Activated naive CD8-positive, alpha-beta T cell treated with anti-CD3 and anti-CD28 coated beads for 36 hours (primary cell): ENCODE results near the gene EXOC8. TPM values are rescaled to one million over a fixed set of nuclear protein-coding genes. Genes with fewer than 3 reads are reported as not detected.

ENCODE experiments used
- DNase-seq: peaks from one replicate; pipeline ENCODE4 v3.0.0; 2021
- H3K27ac Mint-ChIP-seq: one replicate; pipeline ENCODE4 v1.8.0; 2022; ENCODE audit warnings: mild to moderate bottlenecking, moderate library complexity, mixed read lengths
- H3K27me3 Mint-ChIP-seq: one replicate; pipeline ENCODE4 v1.8.0; 2022; ENCODE audit warnings: mild to moderate bottlenecking, mixed read lengths
- H3K36me3 Mint-ChIP-seq: one replicate; pipeline ENCODE4 v1.8.0; 2021; ENCODE audit warnings: mild to moderate bottlenecking, mixed read lengths
- H3K4me1 Mint-ChIP-seq: one replicate; pipeline ENCODE4 v1.8.0; 2021; ENCODE audit warnings: mixed read lengths
- H3K4me3 Mint-ChIP-seq: one replicate; pipeline ENCODE4 v1.8.0; 2022; ENCODE audit warnings: mild to moderate bottlenecking, moderate library complexity, mixed read lengths
- H3K9me3 Mint-ChIP-seq: one replicate; pipeline ENCODE4 v1.8.0; 2022; ENCODE audit warnings: mixed read lengths
- total RNA-seq, 2 experiments: library from RNA; stranded (reverse); gene quantifications; one replicate each; pipeline ENCODE4 v1.2.3, GENCODE V29; 2021

Gene EXOC8, protein sequence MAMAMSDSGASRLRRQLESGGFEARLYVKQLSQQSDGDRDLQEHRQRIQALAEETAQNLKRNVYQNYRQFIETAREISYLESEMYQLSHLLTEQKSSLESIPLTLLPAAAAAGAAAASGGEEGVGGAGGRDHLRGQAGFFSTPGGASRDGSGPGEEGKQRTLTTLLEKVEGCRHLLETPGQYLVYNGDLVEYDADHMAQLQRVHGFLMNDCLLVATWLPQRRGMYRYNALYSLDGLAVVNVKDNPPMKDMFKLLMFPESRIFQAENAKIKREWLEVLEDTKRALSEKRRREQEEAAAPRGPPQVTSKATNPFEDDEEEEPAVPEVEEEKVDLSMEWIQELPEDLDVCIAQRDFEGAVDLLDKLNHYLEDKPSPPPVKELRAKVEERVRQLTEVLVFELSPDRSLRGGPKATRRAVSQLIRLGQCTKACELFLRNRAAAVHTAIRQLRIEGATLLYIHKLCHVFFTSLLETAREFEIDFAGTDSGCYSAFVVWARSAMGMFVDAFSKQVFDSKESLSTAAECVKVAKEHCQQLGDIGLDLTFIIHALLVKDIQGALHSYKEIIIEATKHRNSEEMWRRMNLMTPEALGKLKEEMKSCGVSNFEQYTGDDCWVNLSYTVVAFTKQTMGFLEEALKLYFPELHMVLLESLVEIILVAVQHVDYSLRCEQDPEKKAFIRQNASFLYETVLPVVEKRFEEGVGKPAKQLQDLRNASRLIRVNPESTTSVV
- 10 to 100 TPM; 12.6 to 13.0 TPM for total RNA-seq

DNA sequence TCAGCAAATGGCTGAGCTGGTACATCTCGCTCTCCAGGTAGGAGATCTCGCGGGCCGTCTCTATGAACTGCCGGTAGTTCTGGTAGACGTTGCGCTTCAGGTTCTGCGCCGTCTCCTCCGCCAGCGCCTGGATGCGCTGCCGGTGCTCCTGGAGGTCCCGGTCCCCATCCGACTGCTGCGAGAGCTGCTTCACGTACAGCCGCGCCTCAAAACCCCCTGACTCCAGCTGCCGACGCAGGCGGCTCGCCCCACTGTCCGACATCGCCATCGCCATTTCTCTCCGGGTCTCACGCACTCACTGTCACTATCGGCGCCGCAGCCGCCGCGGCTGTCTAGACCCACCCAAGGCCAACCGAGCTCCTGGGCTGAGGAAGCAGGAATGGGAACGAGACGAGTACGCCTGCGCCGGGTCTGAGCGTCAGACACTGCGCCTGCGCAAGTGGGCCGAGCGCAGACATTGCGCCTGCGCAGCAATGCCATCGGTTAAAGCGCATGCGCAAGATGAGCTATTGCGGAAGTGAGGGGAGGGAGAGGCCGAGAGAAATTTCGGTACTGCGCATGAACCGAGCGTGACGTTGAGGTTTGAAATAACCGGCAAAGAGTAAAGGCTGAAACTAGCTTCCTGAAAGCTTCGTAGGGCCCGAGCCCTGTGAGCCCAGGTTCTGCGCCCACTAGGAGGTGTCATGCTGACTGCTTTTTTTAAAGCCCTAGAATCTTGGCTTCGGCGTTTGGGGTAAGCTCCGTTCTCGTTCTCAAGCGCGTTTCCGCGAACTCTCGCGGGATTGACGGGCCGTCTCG lies at the start of gene EXOC8:
Gene EXOC8, minus strand, starts transcription at position 381 of the 798 bp plus-strand sequence. Its CDS starts 107 bp downstream, at position 274.
- peaks cover 2% of the 10 kb centered on the region for H3K9me3 Mint-ChIP-seq
- H3K4me3 Mint-ChIP-seq = peak within 1 kb of the TSS; percentile 97
- DNase-seq = peak; percentile 95
- peaks cover 3% of the 10 kb centered on the region for H3K27me3 Mint-ChIP-seq
- H3K4me1 Mint-ChIP-seq = peaks cover 49% of the 10 kb centered on the region
- peak within 1 kb of the TSS; percentile 98 for H3K27ac Mint-ChIP-seq
- peaks cover 59% of the 10 kb centered on the region for H3K36me3 Mint-ChIP-seq

DNA sequence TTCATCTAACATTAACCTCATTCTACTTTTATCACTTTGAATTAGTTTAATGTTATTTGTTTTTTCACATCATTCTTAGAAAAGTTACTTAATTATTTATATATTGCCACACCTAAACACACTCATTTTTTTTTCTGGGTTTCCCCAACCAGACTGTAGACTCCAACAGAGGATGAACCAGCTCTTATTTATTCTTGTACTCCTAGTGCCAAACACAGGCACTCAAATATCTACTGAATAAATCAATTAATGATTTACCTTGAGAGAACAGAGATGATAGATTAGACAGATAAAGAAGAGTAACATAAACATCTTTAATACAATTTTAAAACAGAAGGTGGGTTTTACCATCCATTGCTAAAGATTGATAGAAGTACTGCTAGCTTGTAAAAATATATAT lies 48.8 kb upstream of the EXOC8 start:
- Mint-ChIP-seq H3K9me3 (no peaks in the 10 kb centered on the region), H3K36me3 (peaks cover 20% of the 10 kb centered on the region), H3K27ac (no peak overlapping the region), H3K4me1 (peaks cover 37% of the 10 kb centered on the region), H3K27me3 (no peaks in the 10 kb centered on the region), H3K4me3 (no peak overlapping the region)
- no peak for DNase-seq

DNA sequence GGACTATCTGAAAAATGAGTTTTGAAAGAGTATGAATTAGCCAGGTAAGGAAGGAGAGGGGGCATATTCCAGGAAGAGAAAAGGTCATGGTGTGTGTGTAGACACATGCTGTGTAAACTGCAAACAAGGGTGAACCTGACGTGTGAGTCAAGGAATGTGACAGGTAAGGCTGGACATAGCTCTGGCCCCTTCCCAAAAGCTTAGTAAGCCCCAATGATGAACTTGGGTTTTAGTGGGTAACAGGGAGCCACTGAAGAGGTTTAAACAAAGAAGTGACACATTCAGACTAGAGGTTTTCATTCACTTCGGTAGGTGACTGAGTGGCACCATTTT lies 47.7 kb upstream of the EXOC8 start:
- DNase-seq = no peak
- peaks cover 30% of the 10 kb centered on the region for H3K4me1 Mint-ChIP-seq
- no peaks in the 10 kb centered on the region for H3K27me3 Mint-ChIP-seq
- H3K9me3 Mint-ChIP-seq = no peaks in the 10 kb centered on the region
- peaks cover 19% of the 10 kb centered on the region for H3K36me3 Mint-ChIP-seq
- no peak overlapping the region for H3K4me3 Mint-ChIP-seq
- H3K27ac Mint-ChIP-seq = no peak overlapping the region

DNA sequence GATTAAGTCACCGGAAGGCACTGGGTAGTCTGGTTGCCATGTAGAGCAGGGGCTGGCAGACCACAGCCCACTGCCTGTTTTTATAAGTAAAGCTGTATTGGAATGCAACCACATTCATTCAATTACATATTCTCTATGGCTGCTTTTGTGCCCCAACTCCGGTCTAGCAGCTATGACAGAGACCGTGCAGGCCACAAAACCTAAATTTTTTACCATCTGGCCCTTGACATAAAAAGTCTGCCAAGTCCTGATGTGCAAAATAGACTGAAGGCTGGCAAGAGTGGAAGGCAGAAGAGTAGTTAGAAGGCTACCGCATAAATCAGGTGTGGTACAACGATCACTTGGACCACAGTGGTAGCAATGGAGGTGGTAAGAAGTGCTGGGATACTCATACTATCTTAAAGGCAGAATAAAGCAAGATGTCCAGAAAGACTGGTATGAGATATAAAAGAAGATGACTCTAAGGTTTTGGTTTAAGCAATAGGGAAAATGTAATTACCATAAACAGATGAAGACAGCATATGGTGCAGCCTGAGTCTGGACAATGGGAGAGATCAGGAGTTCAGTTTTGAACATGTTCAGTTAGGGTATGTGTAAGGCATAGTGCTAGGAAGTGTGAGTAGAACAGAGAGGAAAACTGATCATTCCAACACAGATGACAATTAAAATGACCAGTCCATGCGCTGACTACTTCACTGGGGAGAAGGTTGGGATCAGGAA lies 47.2 kb upstream of the EXOC8 start:
- no peak for DNase-seq
- Mint-ChIP-seq H3K4me3 (no peak overlapping the region), H3K27ac (no peak overlapping the region), H3K4me1 (peaks cover 27% of the 10 kb centered on the region), H3K36me3 (peaks cover 15% of the 10 kb centered on the region), H3K9me3 (no peaks in the 10 kb centered on the region), H3K27me3 (no peaks in the 10 kb centered on the region)

DNA sequence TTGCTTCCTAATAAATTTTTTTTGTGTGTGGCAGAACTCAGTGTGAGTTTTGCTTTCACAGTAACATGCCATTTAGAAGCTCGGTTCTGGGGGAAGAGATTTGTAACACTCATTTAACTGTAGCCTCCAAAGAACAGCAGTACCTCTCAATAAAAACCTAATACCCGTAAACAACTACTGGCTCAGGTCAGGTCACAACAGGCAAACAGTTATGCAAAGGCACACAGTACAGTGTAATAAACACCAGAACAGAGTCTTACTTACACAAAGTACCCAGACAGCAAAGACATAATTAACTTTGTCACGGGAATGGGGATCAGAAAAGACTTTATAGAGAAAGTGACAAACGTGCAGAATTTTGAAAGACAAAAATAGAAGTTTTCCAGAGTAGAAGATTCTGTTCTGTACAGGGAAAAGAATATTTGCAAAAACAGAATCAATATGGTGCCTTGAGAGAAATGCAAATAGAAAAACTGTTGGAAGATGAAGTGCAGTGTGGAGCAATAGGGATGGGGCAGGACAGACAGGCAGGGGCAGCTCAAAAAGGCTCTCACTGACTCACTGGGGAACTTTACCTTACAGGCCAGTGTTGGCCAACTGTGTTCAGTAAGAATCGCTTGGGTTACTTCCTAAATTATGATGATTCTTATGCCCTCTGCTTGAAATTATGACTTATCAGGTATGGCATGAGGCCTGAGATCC lies 45.7 kb upstream of the EXOC8 start:
- Mint-ChIP-seq H3K9me3 (no peaks in the 10 kb centered on the region), H3K4me3 (no peak overlapping the region), H3K27ac (no peak overlapping the region), H3K36me3 (peaks cover 12% of the 10 kb centered on the region), H3K4me1 (peaks cover 30% of the 10 kb centered on the region), H3K27me3 (no peaks in the 10 kb centered on the region)
- DNase-seq = no peak

DNA sequence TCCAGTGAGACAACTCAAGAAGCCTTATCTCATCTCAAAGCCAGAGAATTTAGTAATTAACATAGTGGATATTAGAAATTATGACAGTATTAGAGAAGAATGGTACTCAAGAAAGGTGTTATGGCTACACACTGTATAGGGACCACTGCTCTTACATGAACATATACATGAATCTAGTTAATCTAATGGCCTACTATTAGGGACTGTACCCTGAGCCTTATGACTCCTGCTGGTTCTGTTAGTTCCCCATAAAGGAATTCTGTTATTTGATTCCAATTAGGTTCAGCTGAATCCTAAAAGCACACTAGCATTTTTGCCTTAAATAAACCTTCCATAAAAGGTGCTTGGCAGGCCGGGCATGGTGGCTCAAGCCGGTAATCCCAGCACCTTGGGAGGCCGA lies 44.8 kb upstream of the EXOC8 start:
- Mint-ChIP-seq H3K4me3 (no peak overlapping the region), H3K4me1 (peaks cover 26% of the 10 kb centered on the region), H3K36me3 (peaks cover 8% of the 10 kb centered on the region), H3K27me3 (no peaks in the 10 kb centered on the region), H3K9me3 (no peaks in the 10 kb centered on the region), H3K27ac (no peak overlapping the region)
- no peak for DNase-seq

DNA sequence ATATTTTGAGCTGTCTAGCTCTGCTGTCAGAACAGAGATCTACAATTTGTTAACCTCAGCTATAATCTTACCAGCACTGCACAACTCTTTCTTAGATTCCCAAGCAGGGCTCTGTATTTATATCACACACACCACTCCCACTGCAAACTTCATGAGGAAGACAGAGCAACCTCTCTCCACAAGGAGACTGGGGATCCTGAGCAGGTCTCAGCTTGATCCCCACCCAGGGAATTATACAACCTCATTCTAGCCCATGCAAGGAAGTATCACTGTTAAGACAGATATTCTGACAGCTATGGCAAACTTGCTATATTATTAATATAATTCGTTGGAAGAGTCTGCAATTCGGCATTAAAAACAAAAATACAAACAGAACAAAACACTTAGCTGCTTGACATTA lies 44.1 kb upstream of the EXOC8 start:
- Mint-ChIP-seq H3K9me3 (no peaks in the 10 kb centered on the region), H3K27me3 (no peaks in the 10 kb centered on the region), H3K4me3 (no peak overlapping the region), H3K36me3 (peaks cover 8% of the 10 kb centered on the region), H3K4me1 (peaks cover 32% of the 10 kb centered on the region), H3K27ac (no peak overlapping the region)
- DNase-seq = no peak

DNA sequence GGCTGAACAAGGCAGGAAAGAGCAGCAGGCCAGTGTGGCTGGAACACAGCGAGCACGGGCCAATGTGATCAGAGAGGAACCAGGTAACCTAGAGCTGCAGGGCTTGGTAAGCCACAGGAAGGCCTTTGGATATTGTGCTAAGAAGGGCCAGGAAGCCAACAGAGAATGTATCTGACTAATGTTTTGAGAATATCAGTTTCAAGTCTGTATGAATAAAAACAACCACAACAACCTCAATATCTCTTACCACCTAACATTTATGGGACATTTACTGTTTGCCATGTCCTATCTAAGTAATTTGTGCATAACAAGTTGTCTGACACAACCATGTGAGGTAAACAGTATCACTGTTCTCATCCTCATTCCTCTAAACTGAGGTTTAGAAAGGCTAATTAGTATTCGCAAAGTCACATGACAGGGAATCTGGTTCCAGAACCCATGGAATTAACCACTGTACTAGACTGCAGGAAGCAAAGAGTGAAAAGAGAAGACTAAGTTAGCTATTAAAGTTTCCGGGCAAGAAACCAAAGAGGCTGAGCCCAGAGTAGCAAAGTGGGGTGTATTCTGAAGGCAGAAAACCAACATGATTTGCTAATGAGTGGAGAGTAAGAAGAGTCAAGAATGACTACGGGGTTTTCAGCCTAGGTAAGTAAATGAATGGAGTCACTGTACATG lies 39.4 kb upstream of the EXOC8 start:
- H3K27ac Mint-ChIP-seq = peak overlapping the region; percentile 78
- peaks cover 8% of the 10 kb centered on the region for H3K36me3 Mint-ChIP-seq
- peak; percentile 23 for DNase-seq
- no peaks in the 10 kb centered on the region for H3K27me3 Mint-ChIP-seq
- H3K4me3 Mint-ChIP-seq = no peak overlapping the region
- peaks cover 35% of the 10 kb centered on the region for H3K4me1 Mint-ChIP-seq
- no peaks in the 10 kb centered on the region for H3K9me3 Mint-ChIP-seq

DNA sequence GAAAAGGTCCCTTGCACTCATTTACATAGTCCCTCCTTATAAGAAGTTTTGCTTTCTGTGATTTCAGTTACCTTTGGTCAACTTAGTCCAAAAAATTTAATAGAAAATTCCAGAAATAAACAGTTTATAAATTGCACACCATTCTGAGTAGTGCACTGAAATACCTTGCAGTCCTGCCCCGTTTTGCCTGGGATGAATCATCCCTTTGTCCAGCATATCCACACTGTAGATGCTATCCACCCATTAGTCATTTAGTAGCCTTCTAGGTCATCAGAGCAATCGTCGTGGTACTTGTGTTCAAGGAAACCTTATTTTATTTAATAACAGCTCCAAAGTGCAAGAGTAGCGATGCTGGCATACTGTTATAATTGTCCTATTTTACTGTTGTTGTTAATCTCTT lies 38.4 kb upstream of the EXOC8 start:
- Mint-ChIP-seq H3K4me1 (peaks cover 29% of the 10 kb centered on the region), H3K4me3 (no peak overlapping the region), H3K27ac (no peak overlapping the region), H3K36me3 (peaks cover 8% of the 10 kb centered on the region), H3K27me3 (no peaks in the 10 kb centered on the region), H3K9me3 (no peaks in the 10 kb centered on the region)
- no peak for DNase-seq

DNA sequence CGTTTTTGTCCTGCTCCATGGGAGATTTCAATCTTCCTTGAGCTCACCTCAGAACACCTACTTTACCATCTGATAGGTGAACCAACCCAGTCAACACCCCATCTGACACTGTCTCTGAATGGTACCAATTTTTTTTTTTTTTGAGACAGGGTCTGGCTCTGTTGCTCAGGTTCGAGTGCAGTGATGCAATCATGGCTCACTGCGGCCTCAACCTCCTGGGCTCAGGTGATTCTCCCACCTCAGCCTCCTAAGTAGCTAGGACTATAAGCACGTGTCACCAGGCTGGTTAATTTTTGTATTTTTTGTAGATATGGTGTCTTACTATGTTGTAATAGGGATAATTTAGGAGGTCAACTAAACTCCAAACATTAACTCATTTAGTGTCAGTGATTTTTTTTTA lies 36.7 kb upstream of the EXOC8 start:
- H3K4me1 Mint-ChIP-seq = peaks cover 21% of the 10 kb centered on the region
- H3K9me3 Mint-ChIP-seq = no peaks in the 10 kb centered on the region
- no peaks in the 10 kb centered on the region for H3K27me3 Mint-ChIP-seq
- DNase-seq = no peak
- H3K36me3 Mint-ChIP-seq = no peaks in the 10 kb centered on the region
- no peak overlapping the region for H3K4me3 Mint-ChIP-seq
- no peak overlapping the region for H3K27ac Mint-ChIP-seq

DNA sequence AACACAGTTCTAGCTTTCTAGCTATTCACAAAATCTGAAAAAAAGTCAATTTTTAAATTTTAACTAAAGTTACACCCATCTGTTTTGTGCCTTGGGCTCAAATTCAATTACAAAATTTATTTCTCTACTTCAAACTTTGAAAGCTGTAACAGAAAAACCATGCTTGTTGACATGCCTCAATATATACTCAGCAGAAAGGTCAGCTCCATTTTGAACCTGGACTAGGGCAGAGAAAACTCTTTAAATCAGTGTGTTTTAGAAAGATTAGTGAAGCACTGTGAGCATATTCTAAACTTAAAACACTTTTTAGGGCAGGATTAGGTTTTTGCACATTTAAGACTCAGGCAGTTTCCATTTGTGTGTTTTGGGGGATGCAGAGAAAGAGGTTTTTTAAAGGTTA lies 34.8 kb upstream of the EXOC8 start:
- Mint-ChIP-seq H3K27ac (no peak overlapping the region), H3K4me3 (no peak overlapping the region), H3K36me3 (peaks cover 4% of the 10 kb centered on the region), H3K9me3 (no peaks in the 10 kb centered on the region), H3K4me1 (peaks cover 12% of the 10 kb centered on the region), H3K27me3 (no peaks in the 10 kb centered on the region)
- DNase-seq = no peak

DNA sequence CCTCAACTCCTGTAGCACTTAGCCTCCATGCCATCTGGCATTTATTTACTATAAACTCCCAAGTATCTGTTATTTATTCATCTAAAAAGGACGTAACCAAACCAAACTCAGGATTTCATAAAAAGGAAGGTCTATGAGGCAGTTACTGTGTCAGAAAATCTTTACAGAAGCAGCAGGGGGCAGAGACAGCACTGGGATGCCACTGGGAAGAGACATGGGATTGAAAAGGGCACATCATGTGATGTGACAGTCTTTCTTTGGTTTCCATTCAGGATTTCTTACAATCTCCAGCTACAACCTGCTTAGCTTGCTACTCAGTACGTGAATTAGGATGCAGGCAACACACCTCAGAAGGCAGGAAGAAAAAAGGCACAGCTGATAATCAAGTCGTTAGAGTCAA lies 31.6 kb upstream of the EXOC8 start:
- no peak overlapping the region for H3K27ac Mint-ChIP-seq
- H3K4me3 Mint-ChIP-seq = no peak overlapping the region
- no peaks in the 10 kb centered on the region for H3K9me3 Mint-ChIP-seq
- no peaks in the 10 kb centered on the region for H3K27me3 Mint-ChIP-seq
- H3K36me3 Mint-ChIP-seq = peaks cover 10% of the 10 kb centered on the region
- no peak for DNase-seq
- peaks cover 3% of the 10 kb centered on the region for H3K4me1 Mint-ChIP-seq

DNA sequence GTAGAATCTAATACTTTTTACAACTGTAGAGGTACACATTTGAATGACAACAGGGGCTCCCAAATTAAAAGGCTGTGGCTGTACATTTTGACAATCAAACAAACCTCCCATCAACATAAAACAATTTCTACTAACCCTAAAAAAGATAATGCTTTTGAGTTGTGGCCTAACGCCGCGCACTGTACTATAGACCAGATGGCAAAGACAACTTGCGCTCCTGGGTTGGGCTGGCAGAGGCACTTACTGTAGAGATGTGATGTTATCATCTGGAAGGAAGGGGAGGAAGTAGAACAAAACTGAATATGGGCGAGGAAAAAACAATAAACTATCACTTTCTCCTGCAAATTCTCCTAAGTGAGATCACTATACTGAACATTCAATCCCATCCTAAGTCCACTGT lies 26.5 kb upstream of the EXOC8 start:
- Mint-ChIP-seq H3K4me3 (no peak overlapping the region), H3K36me3 (peaks cover 15% of the 10 kb centered on the region), H3K4me1 (peaks cover 3% of the 10 kb centered on the region), H3K27me3 (no peaks in the 10 kb centered on the region), H3K9me3 (no peaks in the 10 kb centered on the region), H3K27ac (no peak overlapping the region)
- no peak for DNase-seq

DNA sequence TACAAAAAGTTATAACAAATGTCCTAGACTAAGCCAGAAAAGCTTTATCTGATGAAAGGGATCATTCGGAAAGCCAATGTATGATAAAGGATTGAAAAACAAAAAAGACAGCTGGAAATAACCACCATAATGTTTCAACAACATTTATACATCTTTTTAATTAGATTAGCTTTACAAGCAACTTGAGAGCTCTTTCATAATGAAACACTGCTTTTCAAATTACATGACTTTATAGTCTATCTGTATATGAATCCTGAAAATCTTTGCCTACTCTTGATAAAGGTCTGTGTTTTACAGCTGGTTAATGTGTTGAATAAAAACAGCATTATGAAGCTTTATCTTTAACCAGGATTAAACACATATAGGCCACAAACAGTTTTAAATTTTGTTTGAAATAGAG lies 26.0 kb upstream of the EXOC8 start:
- DNase-seq = no peak
- no peak overlapping the region for H3K27ac Mint-ChIP-seq
- peaks cover 14% of the 10 kb centered on the region for H3K36me3 Mint-ChIP-seq
- H3K9me3 Mint-ChIP-seq = no peaks in the 10 kb centered on the region
- no peak overlapping the region for H3K4me3 Mint-ChIP-seq
- H3K27me3 Mint-ChIP-seq = no peaks in the 10 kb centered on the region
- peaks cover 3% of the 10 kb centered on the region for H3K4me1 Mint-ChIP-seq
